Endothelial cell of umbilical vein (primary cell): ENCODE data around the gene MESD. TPM values are rescaled to one million over a fixed set of nuclear protein-coding genes. Genes with fewer than 3 reads are reported as not detected.

Experiments used
- BruUV-seq: library from RNA; stranded (reverse); fragments of 400-500 nt; replicated peaks from 2 replicates; lab custom pipeline; 2021; lab: Mats Ljungman, UMichigan
- CTCF ChIA-PET: fragments of 300-600, 350-600 bp; sonication (Branson Sonifier 250); formaldehyde crosslinking; loops from one replicate; lab custom pipeline; 2021; ENCODE audit warnings: antibody characterized with exemption, inconsistent platforms; lab: Charles Lee
- POLR2A ChIA-PET: fragments of 300-600, 350-600 bp; sonication (Branson Sonifier 250); formaldehyde crosslinking; loops from one replicate; lab custom pipeline; 2021; ENCODE audit warnings: antibody characterized with exemption, inconsistent platforms; lab: Charles Lee
- DNase-seq: peaks from one replicate; pipeline ENCODE4 v3.0.0-alpha.2; 2011; ENCODE audit warnings: low read depth, low spot score
- FAIRE-seq: peaks from 2 replicates; lab custom pipeline; 2011; peaks lifted over from hg19 to GRCh38; lab: Jason Lieb, UNC
- H2AFZ ChIP-seq: 2 replicates; pipeline ENCODE4 v1.6.0; 2012; ENCODE audit warnings: low read depth, low read length, control low read depth, inconsistent platforms
- H3K27ac ChIP-seq: 2 replicates; pipeline ENCODE4 v1.5.1; 2011; ENCODE audit warnings: low read depth, mild to moderate bottlenecking, control low read depth, low read length, moderate library complexity; ENCODE audit not compliant: insufficient read depth
- H3K27me3 ChIP-seq, 2 experiments: 2 replicates each; pipeline versions ENCODE4 v1.6.0 to v1.6.1; 2011; ENCODE audit warnings: low read length in 2 of 2, mixed read lengths in 1 of 2; ENCODE audit not compliant: control insufficient read depth in 2 of 2, insufficient read depth in 2 of 2
- H3K36me3 ChIP-seq, 2 experiments: 2 replicates in 1 of 2; 3 replicates in 1 of 2; pipeline ENCODE4 v1.5.1; 2011; ENCODE audit warnings: low read length in 2 of 2, mild to moderate bottlenecking in 1 of 2, moderate library complexity in 1 of 2; ENCODE audit not compliant: control insufficient read depth in 2 of 2, insufficient read depth in 2 of 2; ENCODE audit errors: extremely low read depth in 1 of 2
- H3K4me1 ChIP-seq: 3 replicates; pipeline ENCODE4 v1.5.1; 2011; ENCODE audit warnings: mild to moderate bottlenecking, low read length; ENCODE audit not compliant: control insufficient read depth, insufficient read depth; ENCODE audit errors: extremely low read depth
- H3K4me2 ChIP-seq: 2 replicates; pipeline ENCODE4 v1.6.1; 2011; ENCODE audit warnings: low read length, control low read depth, mixed read lengths; ENCODE audit not compliant: insufficient read depth
- H3K4me3 ChIP-seq, 3 experiments: fragments of 200-600 bp in 1 of 3; sonication (generic), shearing (Covaris generic) in 1 of 3; replicated peaks in 1 of 3; 2 replicates each; pipeline ENCODE4 v1.5.1; 2011 to 2016; ENCODE audit warnings: control low read depth in 3 of 3, low read length in 3 of 3, mild to moderate bottlenecking in 2 of 3, inconsistent platforms in 1 of 3, low read depth in 1 of 3, moderate library complexity in 1 of 3; ENCODE audit not compliant: insufficient read depth in 1 of 3
- H3K79me2 ChIP-seq: 2 replicates; pipeline ENCODE4 v1.6.0; 2012; ENCODE audit warnings: low read length, inconsistent platforms; ENCODE audit not compliant: control insufficient read depth, insufficient read depth
- H3K9ac ChIP-seq: replicated peaks from 2 replicates; pipeline ENCODE3; 2011; ENCODE audit warnings: low read length, control low read depth; ENCODE audit not compliant: insufficient read depth; ENCODE audit errors: extremely low read depth
- H3K9me1 ChIP-seq: replicated peaks from 3 replicates; pipeline ENCODE4 v1.6.0; 2011; ENCODE audit warnings: mild to moderate bottlenecking, low read length; ENCODE audit not compliant: control insufficient read depth, insufficient read depth; ENCODE audit errors: extremely low read depth
- H3K9me3 ChIP-seq: replicated peaks from 2 replicates; pipeline ENCODE4 v1.5.1; 2012; ENCODE audit warnings: low read length, inconsistent platforms; ENCODE audit not compliant: control insufficient read depth, insufficient read depth
- H4K20me1 ChIP-seq: replicated peaks from 2 replicates; pipeline ENCODE3; 2011; ENCODE audit warnings: mild to moderate bottlenecking, low read length; ENCODE audit not compliant: control insufficient read depth, insufficient read depth; ENCODE audit errors: extremely low read depth
- EZH2 ChIP-seq: IDR thresholded peaks from 2 replicates; pipeline ENCODE4 v1.6.1; 2012; ENCODE audit warnings: borderline replicate concordance, low read depth, mild to moderate bottlenecking, moderate library complexity, low read length, inconsistent platforms; ENCODE audit not compliant: severe bottlenecking
- FOS ChIP-seq: IDR thresholded peaks from 2 replicates; pipeline ENCODE4 v1.6.1; 2011; ENCODE audit warnings: mild to moderate bottlenecking, low read length, moderate library complexity, borderline replicate concordance; ENCODE audit not compliant: insufficient read depth
- GATA2 ChIP-seq: IDR thresholded peaks from 2 replicates; pipeline ENCODE4 v1.7.0; 2011; ENCODE audit warnings: low read depth, mild to moderate bottlenecking, moderate library complexity, mixed read lengths, low read length; ENCODE audit not compliant: insufficient read length, insufficient read depth
- JUN ChIP-seq: IDR thresholded peaks from 2 replicates; pipeline ENCODE4 v1.6.1; 2011; ENCODE audit warnings: borderline replicate concordance, low read depth; ENCODE audit not compliant: insufficient read length, insufficient read depth
- MYC ChIP-seq: IDR thresholded peaks from one replicate; pipeline ENCODE4 v1.6.1; 2011; ENCODE audit warnings: mild to moderate bottlenecking, low read depth, low read length
- POLR2A ChIP-seq: IDR thresholded peaks from 2 replicates; pipeline ENCODE4 v1.6.1; 2012; ENCODE audit warnings: low read depth, mild to moderate bottlenecking, control low read depth, low read length
- POLR2AphosphoS5 ChIP-seq: IDR thresholded peaks from 2 replicates; pipeline ENCODE4 v1.6.1; 2012; ENCODE audit warnings: low read depth, mild to moderate bottlenecking, control low read depth, low read length, moderate library complexity; ENCODE audit not compliant: insufficient read depth
- dilution Hi-C: fragments of 300-500 bp; cut with MboI; formaldehyde crosslinking; loops from one replicate; pipeline ENCODE4 v1.15.0; 2019; ENCODE audit warnings: low sequenced_read_pairs; ENCODE audit not compliant: extremely low pct_ligation_motif_present
- intact Hi-C: fragments of 100-400 bp; cut with micrococcal nuclease; formaldehyde crosslinking; loops from one replicate; pipeline ENCODE4 v1.10.0; 2022
- polyA plus RNA-seq, 4 experiments: library from polyadenylated mRNA; depleted of rRNA in 3 of 4; stranded (reverse) in 3 of 4; unstranded in 1 of 4; fragments of >200 nt; gene quantifications; 2 replicates each; pipeline versions ENCODE4 v1.2.1 to v1.2.3, GENCODE V29; 2011 to 2012; ENCODE audit warnings: missing spikeins in 1 of 4
- total RNA-seq: library from RNA; stranded (reverse); gene quantifications from 2 replicates; pipeline ENCODE4 v1.2.3, GENCODE V29; 2021
- TF ChIP-seq, protein P1 (sequence below): IDR thresholded peaks from 2 replicates; pipeline ENCODE4 v1.6.1; 2011; ENCODE audit not compliant: insufficient read depth, insufficient read length
- TF ChIP-seq, protein P2 (sequence below), 2 donors: IDR thresholded peaks; 1 replicate in 1 of 2; 2 replicates in 1 of 2; pipeline ENCODE4 v1.5.1; 2011; ENCODE audit warnings: low read length in 2 of 2, mild to moderate bottlenecking in 2 of 2, moderate library complexity in 2 of 2, control low read depth in 1 of 2, inconsistent platforms in 1 of 2, low read depth in 1 of 2; ENCODE audit not compliant: insufficient read depth in 1 of 2; ENCODE audit errors: extremely low read depth in 1 of 2

The MESD gene
- total and polyA plus RNA-seq, 2 donors (not counting 3 experiments of a cell fraction or from before 2014, with no cell fraction given) = 12.8 to 30.5 TPM

- Histone ChIP-seq H3K27ac (no peak overlapping the region), H2AFZ (no peak overlapping the region), H3K27me3 (no peaks in the 10 kb centered on the region), H3K9me1 (no peaks in the 10 kb centered on the region), H3K79me2 (no peaks in the 10 kb centered on the region), H3K4me1 (no peaks in the 10 kb centered on the region), H3K9me3 (no peaks in the 10 kb centered on the region), H3K9ac (no peak overlapping the region), H3K4me2 (no peak overlapping the region), H3K36me3 (peaks cover 3 to 5% of the 10 kb centered on the region in 2 experiments), H3K4me3 (no peak overlapping the region), H4K20me1 (no peaks in the 10 kb centered on the region)
- DNase-seq (no peak), FAIRE-seq (no peak)
- ChIA-PET CTCF (no interaction called here), POLR2A (no interaction called here)
- dilution Hi-C loops = no loop called here
- TF ChIP-seq JUN (no peak), POLR2A (no peak), EZH2 (no peak), POLR2AphosphoS5 (no peak), FOS (no peak), GATA2 (no peak), MYC (no peak)
- TF ChIP-seq, protein P1, sequence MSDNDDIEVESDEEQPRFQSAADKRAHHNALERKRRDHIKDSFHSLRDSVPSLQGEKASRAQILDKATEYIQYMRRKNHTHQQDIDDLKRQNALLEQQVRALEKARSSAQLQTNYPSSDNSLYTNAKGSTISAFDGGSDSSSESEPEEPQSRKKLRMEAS = no peak
- TF ChIP-seq, protein P2, sequence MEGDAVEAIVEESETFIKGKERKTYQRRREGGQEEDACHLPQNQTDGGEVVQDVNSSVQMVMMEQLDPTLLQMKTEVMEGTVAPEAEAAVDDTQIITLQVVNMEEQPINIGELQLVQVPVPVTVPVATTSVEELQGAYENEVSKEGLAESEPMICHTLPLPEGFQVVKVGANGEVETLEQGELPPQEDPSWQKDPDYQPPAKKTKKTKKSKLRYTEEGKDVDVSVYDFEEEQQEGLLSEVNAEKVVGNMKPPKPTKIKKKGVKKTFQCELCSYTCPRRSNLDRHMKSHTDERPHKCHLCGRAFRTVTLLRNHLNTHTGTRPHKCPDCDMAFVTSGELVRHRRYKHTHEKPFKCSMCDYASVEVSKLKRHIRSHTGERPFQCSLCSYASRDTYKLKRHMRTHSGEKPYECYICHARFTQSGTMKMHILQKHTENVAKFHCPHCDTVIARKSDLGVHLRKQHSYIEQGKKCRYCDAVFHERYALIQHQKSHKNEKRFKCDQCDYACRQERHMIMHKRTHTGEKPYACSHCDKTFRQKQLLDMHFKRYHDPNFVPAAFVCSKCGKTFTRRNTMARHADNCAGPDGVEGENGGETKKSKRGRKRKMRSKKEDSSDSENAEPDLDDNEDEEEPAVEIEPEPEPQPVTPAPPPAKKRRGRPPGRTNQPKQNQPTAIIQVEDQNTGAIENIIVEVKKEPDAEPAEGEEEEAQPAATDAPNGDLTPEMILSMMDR (IDR thresholded peaks at IDR 0.05; ENCODE audit: extremely low read depth in 1 of 2, insufficient read depth in 1 of 2, low read depth in 1 of 2, low read length in 2 of 2) = no peak
- no TSS peak for BruUV-seq
- intact Hi-C loops = no loop called here
Measured at GRCh38 chr15:80942746-80943565, 46.7 kb downstream of the MESD start.
